GM23248 (cell line): Measurements from ENCODE around the gene RYR3. TPM values are rescaled to one million over a fixed set of nuclear protein-coding genes. Genes with fewer than 3 reads are reported as not detected.

Experiments used
- DNase-seq: peaks from one replicate; pipeline ENCODE4 v3.0.0-alpha.2; 2015
- H2AFZ ChIP-seq: fragments of 200-600 bp; sonication (generic); 2 replicates; pipeline ENCODE4 v1.6.1; 2016; ENCODE audit warnings: antibody characterized with exemption
- H3F3A ChIP-seq: fragments of 200-600 bp; sonication (generic); 2 replicates; pipeline ENCODE4 v1.6.1; 2016; ENCODE audit warnings: mild to moderate bottlenecking, antibody characterized with exemption, mixed run types; ENCODE audit not compliant: insufficient read depth
- H3K27ac ChIP-seq: fragments of 200-600 bp; sonication (generic); 2 replicates; pipeline ENCODE4 v1.5.1; 2016; ENCODE audit warnings: mild to moderate bottlenecking
- H3K27me3 ChIP-seq: fragments of 200-600 bp; sonication (generic); replicated peaks from 2 replicates; pipeline ENCODE4 v1.6.1; 2016; ENCODE audit warnings: mild to moderate bottlenecking; ENCODE audit not compliant: insufficient read depth
- H3K36me3 ChIP-seq: fragments of 200-600 bp; sonication (generic); 2 replicates; pipeline ENCODE4 v1.6.1; 2016; ENCODE audit warnings: low read depth, mild to moderate bottlenecking
- H3K4me1 ChIP-seq: fragments of 200-600 bp; sonication (generic); 2 replicates; pipeline ENCODE4 v1.6.1; 2016; ENCODE audit warnings: mild to moderate bottlenecking; ENCODE audit not compliant: insufficient read depth
- H3K4me2 ChIP-seq: fragments of 200-600 bp; sonication (generic); one replicate; pipeline ENCODE4 v1.6.1; 2016; ENCODE audit warnings: mild to moderate bottlenecking; ENCODE audit not compliant: unreplicated experiment
- H3K4me3 ChIP-seq: fragments of 200-600 bp; sonication (generic); 2 replicates; pipeline ENCODE4 v1.5.1; 2016; ENCODE audit warnings: mild to moderate bottlenecking
- H3K79me2 ChIP-seq: fragments of 200-600 bp; sonication (generic); 2 replicates; pipeline ENCODE4 v1.6.1; 2016; ENCODE audit warnings: mild to moderate bottlenecking; ENCODE audit not compliant: insufficient read depth
- H3K9ac ChIP-seq: fragments of 200-600 bp; sonication (generic); 2 replicates; pipeline ENCODE4 v1.6.1; 2016; ENCODE audit warnings: mild to moderate bottlenecking
- H3K9me2 ChIP-seq: fragments of 200-600 bp; sonication (generic); 2 replicates; pipeline ENCODE4 v1.6.1; 2016; ENCODE audit warnings: mixed run types, mild to moderate bottlenecking, moderate library complexity; ENCODE audit not compliant: insufficient read depth
- H3K9me3 ChIP-seq: fragments of 200-600 bp; sonication (generic); one replicate; pipeline ENCODE4 v1.6.1; 2017; ENCODE audit warnings: low read depth
- H4K20me1 ChIP-seq: fragments of 200-600 bp; sonication (generic); 2 replicates; pipeline ENCODE4 v1.6.0; 2016; ENCODE audit not compliant: insufficient read depth
- EZH2 ChIP-seq: fragments of 200-600 bp; sonication (generic); IDR thresholded peaks from 2 replicates; pipeline ENCODE4 v1.6.1; 2018; ENCODE audit warnings: antibody characterized with exemption, mild to moderate bottlenecking; ENCODE audit not compliant: insufficient read depth, poor library complexity, severe bottlenecking
- EZH2phosphoT487 ChIP-seq: fragments of 200-600 bp; sonication (generic); IDR thresholded peaks from 2 replicates; pipeline ENCODE4 v1.6.1; 2018; ENCODE audit warnings: antibody characterized with exemption, moderate library complexity, mild to moderate bottlenecking, low read depth; ENCODE audit not compliant: insufficient read depth
- whole genome bisulfite sequencing, 2 experiments: methylation state at CpG; one replicate each; pipeline ENCODE4 v1.1.6; 2015 to 2017; ENCODE audit warnings: low lambda C conversion rate in 2 of 2, low coverage in 1 of 2; ENCODE audit errors: missing lambda C conversion rate in 2 of 2; 5-methylcytosine and 5-hydroxymethylcytosine counted together
- in situ Hi-C: fragments of 300-500 bp; cut with MboI; formaldehyde crosslinking; loops from 2 replicates; pipeline ENCODE4 v1.15.0; 2020
- polyA plus RNA-seq: library from polyadenylated mRNA; unstranded; fragments of >200 nt; fragmentation: Nextera tagmentation; extraction: Ambion mirVana; gene quantifications from 2 replicates; pipeline ENCODE4 v1.2.1, GENCODE V29; 2016
- total RNA-seq: library from RNA; depleted of rRNA; stranded (reverse); fragments of >200 nt; shearing (Covaris generic); gene quantifications from 2 replicates; pipeline ENCODE4 v1.2.3, GENCODE V29; 2014

The RYR3 gene
- total and polyA plus RNA-seq, 2 experiments from 2014 or later = 0.26 TPM; not detected in 1

GRCh38 chr15:33330931-33331330 lies 20.2 kb downstream of the RYR3 start:
- TF ChIP-seq EZH2phosphoT487 (no peak), EZH2 (no peak)
- no peaks in the 10 kb centered on the region for H4K20me1 ChIP-seq
- no peaks in the 10 kb centered on the region for H3K9me2 ChIP-seq
- no peaks in the 10 kb centered on the region for H3K9me3 ChIP-seq
- H3K27me3 ChIP-seq = peaks cover 18% of the 10 kb centered on the region; the same call in 1 of the 2 replicates
- no peak for DNase-seq
- H3K4me1 ChIP-seq = no peaks in the 10 kb centered on the region
- H3K79me2 ChIP-seq = no peaks in the 10 kb centered on the region
- no peak overlapping the region for H3K4me3 ChIP-seq
- H2AFZ ChIP-seq = no peak overlapping the region
- no peak overlapping the region for H3K9ac ChIP-seq
- H3K4me2 ChIP-seq = no peak overlapping the region
- no peak overlapping the region for H3K27ac ChIP-seq
- no peaks in the 10 kb centered on the region for H3K36me3 ChIP-seq
- WGBS, 2 experiments = 17 to 18% methylated on average over 3 of the region's 3 CpGs
- no peaks in the 10 kb centered on the region for H3F3A ChIP-seq
- in situ Hi-C loops = no loop called here

DNA sequence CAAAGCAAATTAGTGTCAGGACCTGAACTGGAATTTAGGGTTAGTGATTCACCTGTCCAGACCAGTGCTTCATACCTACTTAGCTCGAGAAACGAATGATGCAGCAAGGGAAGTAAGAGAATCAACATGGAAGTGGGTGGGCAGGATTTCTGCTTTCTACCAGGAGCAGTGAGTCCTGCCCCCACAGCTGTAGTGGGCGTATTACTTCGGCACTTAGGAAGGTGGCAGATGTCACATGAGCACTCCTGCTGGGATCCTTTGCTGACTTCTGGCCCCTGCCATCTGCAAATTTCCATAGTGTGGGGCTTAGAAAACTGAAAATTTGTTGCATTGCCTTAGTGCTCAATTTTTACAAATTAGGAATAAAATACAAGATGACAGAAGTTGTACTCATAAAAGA lies 31.2 kb downstream of the RYR3 start:
- Histone ChIP-seq H3K79me2 (no peaks in the 10 kb centered on the region), H2AFZ (no peak overlapping the region), H3K9me2 (no peaks in the 10 kb centered on the region), H3K9ac (no peak overlapping the region), H3F3A (no peaks in the 10 kb centered on the region), H3K4me1 (no peaks in the 10 kb centered on the region), H3K27me3 (peaks cover 13% of the 10 kb centered on the region; the same call in 1 of the 2 replicates), H3K36me3 (no peaks in the 10 kb centered on the region), H3K4me2 (no peak overlapping the region), H3K9me3 (no peaks in the 10 kb centered on the region), H4K20me1 (no peaks in the 10 kb centered on the region), H3K4me3 (no peak overlapping the region), H3K27ac (no peak overlapping the region)
- in situ Hi-C loops = no loop called here
- TF ChIP-seq EZH2 (no peak), EZH2phosphoT487 (no peak)
- WGBS, 2 experiments = 22 to 28% methylated on average over 4 of the region's 4 CpGs
- no peak for DNase-seq

- Histone ChIP-seq H3K27me3 (peaks cover 13% of the 10 kb centered on the region; the same call in 1 of the 2 replicates), H3K9me2 (no peaks in the 10 kb centered on the region), H3K4me3 (no peak overlapping the region), H3K4me2 (no peak overlapping the region), H3F3A (no peaks in the 10 kb centered on the region), H3K27ac (no peak overlapping the region), H2AFZ (no peak overlapping the region), H3K9ac (no peak overlapping the region), H3K79me2 (no peaks in the 10 kb centered on the region), H4K20me1 (no peaks in the 10 kb centered on the region), H3K36me3 (no peaks in the 10 kb centered on the region), H3K4me1 (no peaks in the 10 kb centered on the region), H3K9me3 (no peaks in the 10 kb centered on the region)
- in situ Hi-C loops = no loop called here
- DNase-seq = no peak
- 20 to 21% methylated on average over 5 of the region's 5 CpGs for WGBS, 2 experiments
- no peak for TF ChIP-seq EZH2
- no peak for TF ChIP-seq EZH2phosphoT487
Measured at GRCh38 chr15:33343275-33343674, 32.5 kb downstream of the RYR3 start.

GRCh38 chr15:33344111-33344510 lies 33.3 kb downstream of the RYR3 start:
- no peak overlapping the region for H2AFZ ChIP-seq
- 31 to 35% methylated on average over 2 of the region's 2 CpGs for WGBS, 2 experiments
- TF ChIP-seq EZH2 (no peak), EZH2phosphoT487 (no peak)

DNA sequence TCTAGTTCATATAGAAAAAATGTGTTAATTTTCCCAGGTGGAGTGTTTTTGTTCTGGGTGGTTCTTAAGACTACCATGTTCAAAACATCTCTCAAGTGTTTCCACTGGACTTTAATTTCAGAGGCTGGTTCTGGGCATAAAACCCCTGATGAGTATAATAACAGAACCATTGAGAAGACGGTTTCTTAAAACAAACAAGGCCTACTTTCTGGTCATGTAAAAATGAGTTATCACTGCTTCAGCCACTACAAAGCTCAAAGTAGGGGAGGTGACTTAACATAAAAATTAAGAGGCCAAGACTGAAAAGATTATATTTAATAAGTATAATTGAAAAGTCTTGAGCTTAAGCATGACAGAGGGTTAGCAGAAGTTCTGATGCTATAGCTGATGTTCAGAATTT lies 33.8 kb downstream of the RYR3 start:
- TF ChIP-seq EZH2phosphoT487 = no peak
- no peak for TF ChIP-seq EZH2
- H2AFZ ChIP-seq = no peak overlapping the region
- WGBS, 2 experiments = 6 to 9% methylated on average over 1 of the region's 1 CpG
- no peaks in the 10 kb centered on the region for H3K9me3 ChIP-seq
- H3K4me1 ChIP-seq = no peaks in the 10 kb centered on the region
- DNase-seq = no peak
- H3K36me3 ChIP-seq = no peaks in the 10 kb centered on the region
- H4K20me1 ChIP-seq = no peaks in the 10 kb centered on the region
- no peaks in the 10 kb centered on the region for H3K9me2 ChIP-seq
- in situ Hi-C loops = no loop called here
- peaks cover 13% of the 10 kb centered on the region; the same call in 1 of the 2 replicates for H3K27me3 ChIP-seq
- no peak overlapping the region for H3K9ac ChIP-seq
- H3K4me2 ChIP-seq = no peak overlapping the region
- no peak overlapping the region for H3K4me3 ChIP-seq
- no peaks in the 10 kb centered on the region for H3F3A ChIP-seq
- H3K27ac ChIP-seq = no peak overlapping the region
- H3K79me2 ChIP-seq = no peaks in the 10 kb centered on the region

More at GRCh38 chr15:33344111-33344510, 33.3 kb downstream of the RYR3 start:
- Histone ChIP-seq H3K9me2 (no peaks in the 10 kb centered on the region), H3K4me3 (no peak overlapping the region), H3F3A (no peaks in the 10 kb centered on the region), H3K9me3 (no peaks in the 10 kb centered on the region), H3K79me2 (no peaks in the 10 kb centered on the region), H3K4me1 (no peaks in the 10 kb centered on the region), H3K36me3 (no peaks in the 10 kb centered on the region), H3K27me3 (peaks cover 13% of the 10 kb centered on the region; the same call in 1 of the 2 replicates), H3K4me2 (no peak overlapping the region), H3K9ac (no peak overlapping the region), H4K20me1 (no peaks in the 10 kb centered on the region), H3K27ac (no peak overlapping the region)
- in situ Hi-C loops = no loop called here
- DNase-seq = no peak
